GM21576 (cell line): ENCODE data around the gene RTP4.
"Not testable (repeated sequence)": the region's sequence is repeated elsewhere in the genome, so short reads cannot be mapped to it uniquely, and the experiment has no call there.

Experiments
- ATAC-seq: cut with Tn5 transposase; IDR thresholded peaks from one replicate; pipeline ENCODE4 v1.9.1; 2021; ENCODE audit warnings: mild to moderate bottlenecking, moderate library complexity; ENCODE audit not compliant: unreplicated experiment

The RTP4 gene

DNA sequence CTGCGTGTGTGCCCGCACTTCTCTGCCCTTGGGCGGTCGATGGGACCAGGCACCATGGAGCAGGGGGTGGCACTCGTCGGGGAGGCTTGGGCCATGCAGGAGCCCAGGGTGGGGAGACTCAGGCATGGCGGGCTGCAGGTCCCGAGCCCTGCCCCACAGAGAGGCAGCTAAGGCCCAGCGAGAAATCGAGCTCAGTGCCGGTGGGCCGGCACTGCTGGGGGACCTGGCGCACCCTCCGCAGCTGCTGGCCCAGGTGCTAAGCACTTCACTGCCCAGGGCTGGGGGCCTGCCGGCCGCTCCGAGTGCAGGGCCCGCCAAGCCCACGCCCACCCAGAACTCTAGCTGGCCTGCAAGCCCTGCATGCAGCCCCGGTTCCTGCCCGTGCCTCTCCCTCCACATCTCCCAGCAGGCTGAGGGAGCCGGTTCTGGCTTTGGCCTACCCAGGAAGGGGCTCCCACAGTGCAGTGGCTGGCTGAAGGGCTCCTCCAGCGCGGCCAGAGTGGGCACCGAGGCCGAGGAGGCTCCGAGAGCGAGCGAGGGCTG lies 553 bp upstream of the RTP4 start:
- ATAC-seq: peak; percentile 2

DNA sequence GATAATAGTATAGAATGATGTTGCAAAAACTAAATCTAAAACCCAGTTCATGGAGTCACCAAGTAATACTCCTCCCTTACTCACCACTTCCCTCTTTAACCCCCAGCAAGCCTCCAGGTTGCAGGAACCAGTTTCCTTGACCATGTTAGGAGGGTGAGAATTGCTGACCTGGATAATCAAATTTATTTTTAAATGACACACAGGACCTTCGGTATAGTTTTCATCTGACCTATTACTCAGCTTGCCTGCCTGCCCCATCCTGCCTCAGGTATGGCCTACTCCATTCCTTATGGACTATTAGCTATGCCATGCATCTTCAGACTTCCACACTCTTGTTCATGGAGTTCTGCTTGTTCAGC lies 883 bp downstream of the RTP4 start:
- no peak for ATAC-seq

DNA sequence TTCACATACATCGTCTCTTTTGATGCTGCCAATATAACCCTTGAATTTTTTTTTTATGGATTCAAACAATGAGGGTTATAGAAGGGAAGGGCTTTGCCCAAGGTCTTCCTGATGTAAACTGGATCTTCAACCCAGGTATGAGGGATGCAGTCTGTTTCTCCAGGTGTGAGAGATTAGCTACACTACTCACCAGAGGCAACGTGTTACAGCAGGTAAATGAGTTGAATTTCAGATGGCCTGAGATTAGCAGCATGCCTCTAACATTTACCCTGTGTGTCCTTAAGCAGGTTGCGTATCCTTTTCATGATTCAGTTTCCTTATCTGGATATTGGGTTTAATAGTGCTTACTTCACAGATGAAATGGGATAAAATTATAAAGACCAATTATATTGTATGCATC lies 1.9 kb downstream of the RTP4 start:
- ATAC-seq: no peak

DNA sequence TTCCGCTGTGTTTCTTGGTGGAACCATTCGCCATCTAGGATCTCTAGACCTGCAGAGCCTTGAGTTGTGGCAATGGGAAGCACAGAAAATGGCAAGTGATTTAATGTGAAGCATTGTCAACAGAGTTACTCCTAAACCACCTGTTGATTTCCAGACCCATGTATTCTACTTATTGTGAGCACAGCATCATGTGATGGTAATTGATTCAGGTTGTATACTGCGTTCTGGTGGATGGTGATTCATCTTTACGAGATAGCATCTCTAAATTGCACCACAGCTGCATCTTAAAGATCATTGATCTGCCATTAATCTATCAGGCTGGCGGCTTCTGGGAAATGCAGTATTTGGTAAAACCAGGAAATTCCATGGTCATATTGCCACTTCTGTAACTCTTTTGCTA lies 7.4 kb downstream of the RTP4 start:
- no peak for ATAC-seq

DNA sequence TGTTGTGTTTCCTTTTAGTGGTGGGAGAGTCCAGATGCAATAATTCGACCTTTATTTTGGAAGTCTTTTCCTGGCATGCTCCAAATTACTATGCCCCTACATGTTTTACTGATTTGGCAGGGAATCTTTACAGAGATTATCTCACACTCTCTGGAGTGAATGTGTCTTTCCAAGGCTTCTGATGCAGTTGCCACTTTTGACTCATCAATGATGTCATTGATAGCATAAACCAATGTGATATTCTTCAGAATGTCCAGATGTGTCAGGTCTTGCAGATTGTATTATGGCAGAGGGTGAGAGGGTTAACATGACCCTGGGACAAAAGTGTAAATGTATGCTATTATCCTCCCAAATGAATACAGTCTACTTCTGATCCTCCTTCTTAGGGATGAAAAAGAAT lies 9.7 kb downstream of the RTP4 start:
- ATAC-seq: no peak

- no peak for ATAC-seq
These were observed 14.5 kb downstream of the RTP4 start for GRCh38 chr3:187382609-187383151.

GRCh38 chr3:187383246-187383645 lies 15.1 kb downstream of the RTP4 start:
- no peak for ATAC-seq

GRCh38 chr3:187385296-187385695 lies 17.1 kb downstream of the RTP4 start:
- ATAC-seq: no peak

DNA sequence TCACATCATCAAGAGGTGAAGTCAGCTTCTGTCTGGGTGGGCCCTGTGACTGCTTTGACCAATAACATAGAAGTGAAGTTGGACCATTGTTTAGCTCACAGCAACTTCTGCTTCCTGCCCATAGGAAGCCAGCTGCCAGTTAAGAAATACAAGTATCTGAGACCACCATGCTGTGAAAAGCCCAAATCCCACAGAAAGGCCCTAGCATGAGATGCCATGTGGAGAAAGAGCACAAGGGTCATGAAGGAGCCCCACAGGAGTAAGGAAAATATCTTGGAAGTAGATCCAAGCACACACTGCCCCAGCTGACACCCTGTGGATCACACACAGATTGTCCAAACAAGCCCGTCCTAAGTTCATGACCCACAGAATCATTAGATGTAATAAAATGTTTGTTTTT lies 28.5 kb downstream of the RTP4 start:
- no peak for ATAC-seq

- no peak for ATAC-seq
These were observed 30.8 kb downstream of the RTP4 start for GRCh38 chr3:187398955-187399354.

DNA sequence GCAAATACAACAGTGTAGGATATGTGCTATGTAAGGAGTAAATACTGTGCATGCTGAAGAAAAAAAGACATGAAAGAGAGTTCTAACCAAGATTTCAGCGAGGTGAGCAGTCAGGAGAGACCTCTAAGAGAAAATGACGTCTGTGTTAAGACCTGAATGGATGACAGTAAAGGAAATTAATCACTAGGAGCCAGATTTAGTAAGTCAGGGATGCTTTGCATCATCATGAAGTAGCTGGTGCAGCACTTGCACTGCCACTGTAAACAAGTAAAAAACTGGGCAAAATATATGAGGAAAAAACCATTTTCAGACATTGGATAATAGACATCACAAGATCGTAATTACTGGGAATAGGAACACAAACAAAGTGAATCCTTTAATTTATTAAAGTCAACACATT lies 32.6 kb downstream of the RTP4 start:
- ATAC-seq: no peak

GRCh38 chr3:187401856-187402255 lies 33.7 kb downstream of the RTP4 start:
- ATAC-seq: no peak

DNA sequence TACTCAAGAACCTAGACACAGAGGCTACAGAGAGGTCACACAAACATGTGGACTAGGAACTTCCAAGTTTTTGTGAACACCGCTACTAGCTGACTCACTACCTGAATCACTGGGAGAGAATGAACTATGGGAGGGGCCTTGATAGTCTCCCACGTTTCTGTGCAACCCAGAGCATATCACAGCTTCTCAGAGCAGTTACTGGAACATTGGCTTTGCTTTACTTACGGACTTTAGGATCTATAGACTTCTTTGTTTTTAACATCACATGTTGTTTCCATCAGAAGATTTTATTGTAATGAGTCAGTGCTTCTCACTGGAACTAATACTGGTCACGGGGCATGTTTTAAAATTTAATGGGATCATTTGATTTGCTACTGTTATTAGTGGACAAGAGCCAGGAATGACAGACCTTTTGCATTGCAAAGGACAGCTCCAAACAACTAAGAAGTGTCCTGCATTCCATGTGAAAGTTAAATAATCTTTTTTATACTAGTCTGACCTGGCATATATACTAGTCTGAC lies 35.6 kb downstream of the RTP4 start:
- ATAC-seq: no peak

DNA sequence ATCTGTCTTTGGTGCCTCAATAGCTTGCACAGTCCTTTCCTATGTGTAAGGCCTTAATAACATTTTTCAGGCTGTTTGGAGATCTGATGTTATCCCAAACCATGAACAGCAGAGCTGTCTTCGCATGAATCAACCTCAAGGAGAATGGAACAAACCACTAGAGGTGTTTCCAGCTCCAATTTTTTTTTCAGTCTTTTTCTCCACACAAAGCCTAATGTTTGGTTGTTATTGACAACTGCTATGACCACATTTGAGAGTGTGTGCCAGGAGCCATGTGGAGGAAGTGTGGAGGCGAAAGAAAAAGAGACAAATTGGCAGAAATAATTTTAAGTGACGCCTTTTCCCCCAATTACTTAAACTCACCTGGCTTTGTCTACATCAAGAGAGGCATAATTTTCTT lies 38.7 kb downstream of the RTP4 start:
- no peak for ATAC-seq

DNA sequence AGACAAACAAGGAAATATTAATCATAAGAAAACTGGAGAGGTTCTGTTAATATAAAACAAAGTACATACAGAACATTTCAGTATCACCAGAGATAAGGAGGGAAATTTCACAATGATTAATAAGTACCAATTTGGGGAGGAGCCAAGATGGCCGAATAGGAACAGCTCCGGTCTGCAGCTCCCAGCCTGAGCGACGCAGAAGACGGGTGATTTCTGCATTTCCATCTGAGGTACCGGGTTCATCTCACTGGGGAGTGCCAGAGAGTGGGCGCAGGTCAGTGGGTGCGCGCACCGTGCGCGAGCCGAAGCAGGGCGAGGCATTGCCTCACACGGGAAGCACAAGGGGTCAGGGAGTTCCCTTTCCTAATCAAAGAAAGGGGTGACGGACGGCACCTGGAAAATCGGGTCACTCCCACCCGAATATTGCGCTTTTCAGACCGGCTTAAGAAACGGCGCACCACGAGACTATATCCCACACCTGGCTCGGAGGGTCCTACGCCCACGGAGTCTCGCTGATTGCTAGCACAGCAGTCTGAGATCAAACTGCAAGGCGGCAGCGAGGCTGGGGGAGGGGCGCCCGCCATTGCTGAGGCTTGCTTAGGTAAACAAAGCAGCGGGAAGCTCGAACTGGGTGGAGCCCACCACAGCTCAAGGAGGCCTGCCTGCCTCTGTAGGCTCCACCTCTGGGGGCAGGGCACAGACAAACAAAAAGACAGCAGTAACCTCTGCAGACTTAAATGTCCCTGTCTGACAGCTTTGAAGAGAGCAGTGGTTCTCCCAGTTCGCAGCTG lies 44.0 kb downstream of the RTP4 start:
- ATAC-seq: not testable (repeated sequence)
